H7 (cell line): ENCODE measurements around the gene TET2. TPM values are rescaled to one million over a fixed set of nuclear protein-coding genes. Genes with fewer than 3 reads are reported as not detected.

Source experiments
- DNase-seq: peaks from one replicate; pipeline ENCODE4 v3.0.0; 2012
- H3K27me3 ChIP-seq: 2 replicates; pipeline ENCODE4 v1.6.0; 2011; ENCODE audit warnings: mild to moderate bottlenecking, low read length; ENCODE audit not compliant: control insufficient read depth, insufficient read depth
- H3K36me3 ChIP-seq: replicated peaks from 2 replicates; pipeline ENCODE4 v1.5.1; 2011; ENCODE audit warnings: low read length; ENCODE audit not compliant: control insufficient read depth, insufficient read depth
- H3K4me3 ChIP-seq: 2 replicates; pipeline ENCODE4 v1.5.1; 2011; ENCODE audit warnings: low read depth, mild to moderate bottlenecking, control low read depth, low read length, moderate library complexity; ENCODE audit not compliant: insufficient read depth
- total RNA-seq: library from RNA; depleted of rRNA; stranded (reverse); fragments of >200 nt; shearing (Covaris generic); gene quantifications from 2 replicates; pipeline ENCODE4 v1.2.3, GENCODE V29; 2014

The TET2 gene
- total RNA-seq, 1 experiment from 2014 or later, result 0.59 TPM

GRCh38 chr4:105129286-105130040, 17.2 kb upstream of the TET2 start:
- Histone ChIP-seq H3K36me3 (no peaks in the 10 kb centered on the region), H3K27me3 (no peaks in the 10 kb centered on the region), H3K4me3 (no peak overlapping the region)
- DNase-seq, result no peak

GRCh38 chr4:105130945-105131344, 15.7 kb upstream of the TET2 start:
- no peak overlapping the region for H3K4me3 ChIP-seq
- no peak for DNase-seq
- no peaks in the 10 kb centered on the region for H3K36me3 ChIP-seq

GRCh38 chr4:105133976-105134375, 12.7 kb upstream of the TET2 start:
- Histone ChIP-seq H3K4me3 (no peak overlapping the region), H3K36me3 (no peaks in the 10 kb centered on the region), H3K27me3 (no peaks in the 10 kb centered on the region)
- no peak for DNase-seq

More at GRCh38 chr4:105130945-105131344, 15.7 kb upstream of the TET2 start:
- H3K27me3 ChIP-seq, result no peaks in the 10 kb centered on the region

- H3K36me3 ChIP-seq, result no peaks in the 10 kb centered on the region
- no peaks in the 10 kb centered on the region for H3K27me3 ChIP-seq
- H3K4me3 ChIP-seq, result no peak overlapping the region
- no peak for DNase-seq
Observed at GRCh38 chr4:105135785-105136184, 10.9 kb upstream of the TET2 start.

GRCh38 chr4:105137121-105137875, 9.4 kb upstream of the TET2 start:
- Histone ChIP-seq H3K4me3 (no peak overlapping the region), H3K36me3 (no peaks in the 10 kb centered on the region), H3K27me3 (peaks cover 8% of the 10 kb centered on the region)
- no peak for DNase-seq

GRCh38 chr4:105139646-105140045, 7.0 kb upstream of the TET2 start:
- no peak for DNase-seq
- Histone ChIP-seq H3K4me3 (no peak overlapping the region), H3K36me3 (no peaks in the 10 kb centered on the region), H3K27me3 (peaks cover 31% of the 10 kb centered on the region)

GRCh38 chr4:105140684-105141490, 5.8 kb upstream of the TET2 start:
- Histone ChIP-seq H3K36me3 (no peaks in the 10 kb centered on the region), H3K4me3 (no peak overlapping the region), H3K27me3 (peaks cover 43% of the 10 kb centered on the region)
- peak; percentile 40 for DNase-seq

GRCh38 chr4:105145156-105145902, 1.3 kb upstream of the TET2 start:
- DNase-seq, result no peak
- peak overlapping the region; percentile 76; the same call in 1 of the 2 replicates for H3K4me3 ChIP-seq
- H3K36me3 ChIP-seq, result no peaks in the 10 kb centered on the region
- peaks cover 84% of the 10 kb centered on the region for H3K27me3 ChIP-seq

- Histone ChIP-seq H3K27me3 (peaks cover 89% of the 10 kb centered on the region), H3K4me3 (peak overlapping the region; percentile 76), H3K36me3 (no peaks in the 10 kb centered on the region)
- no peak for DNase-seq
Observed at GRCh38 chr4:105145903-105146275, 787 bp upstream of the TET2 start.

- Histone ChIP-seq H3K27me3 (peaks cover 85% of the 10 kb centered on the region), H3K4me3 (peak overlapping the region; percentile 76), H3K36me3 (no peaks in the 10 kb centered on the region)
- DNase-seq, result peak; percentile 27
Observed at GRCh38 chr4:105147016-105147552, 408 bp downstream of the TET2 start.

- peak; percentile 61 for DNase-seq
- Histone ChIP-seq H3K36me3 (no peaks in the 10 kb centered on the region), H3K4me3 (peak overlapping the region; percentile 76), H3K27me3 (peaks cover 80% of the 10 kb centered on the region)
Observed at GRCh38 chr4:105147553-105148161, 981 bp downstream of the TET2 start.

GRCh38 chr4:105148356-105148755, 1.7 kb downstream of the TET2 start:
- Histone ChIP-seq H3K4me3 (no peak overlapping the region), H3K36me3 (no peaks in the 10 kb centered on the region), H3K27me3 (peaks cover 75% of the 10 kb centered on the region)
- DNase-seq, result no peak

GRCh38 chr4:105148776-105149175, 2.1 kb downstream of the TET2 start:
- H3K27me3 ChIP-seq, result peaks cover 71% of the 10 kb centered on the region
- H3K4me3 ChIP-seq, result no peak overlapping the region
- no peak for DNase-seq
- no peaks in the 10 kb centered on the region for H3K36me3 ChIP-seq
